Stimulated activated CD4-positive, alpha-beta T cell treated with anti-CD3 and anti-CD28 coated beads, TNF-alpha, amount 100 ng/mL, for 1 hour (primary cell): ENCODE data around the gene NFIX.
"Not testable (repeated sequence)": the region's sequence is repeated elsewhere in the genome, so short reads cannot be mapped to it uniquely, and the experiment has no call there.

Experiments used
- DNase-seq, 3 donors: peaks; one replicate each; pipeline ENCODE4 v3.0.0-alpha.2; 2020; ENCODE audit warnings: low read depth in 3 of 3, low spot score in 1 of 3

The NFIX gene

GRCh38 chr19:12994701-12995595 lies at the start of gene NFIX:
TSS of gene NFIX (plus strand) at chr19:12995475. CDS start at chr19:12995838, 363 bp downstream.
- DNase-seq: peak in 2 of 3 donors; percentile 37 to 56

- DNase-seq: peak; percentile 92 to 98 (median 96)
Measured at GRCh38 chr19:12945479-12946091, 49.7 kb upstream of the NFIX start, which contains the start of gene RAD23A. TSS of gene RAD23A (plus strand) at chr19:12945862. CDS start at chr19:12945949, 87 bp downstream.

GRCh38 chr19:12946092-12946721 lies 49.1 kb upstream of the NFIX start:
- DNase-seq: peak in 1 of 3 donors; percentile 42

- DNase-seq: no peak
Measured at GRCh38 chr19:12946731-12947496, 48.4 kb upstream of the NFIX start.

- DNase-seq: no peak
Measured at GRCh38 chr19:12947702-12948611, 47.3 kb upstream of the NFIX start.

- no peak for DNase-seq
Measured at GRCh38 chr19:12948612-12949362, 46.5 kb upstream of the NFIX start.

GRCh38 chr19:12949363-12950283 lies 45.7 kb upstream of the NFIX start:
- DNase-seq: no peak

- DNase-seq: not testable (repeated sequence)
Measured at GRCh38 chr19:12952050-12952449, 43.2 kb upstream of the NFIX start.

- no peak for DNase-seq
Measured at GRCh38 chr19:12952488-12953137, 42.7 kb upstream of the NFIX start.

- no peak for DNase-seq
Measured at GRCh38 chr19:12953138-12953798, 42.0 kb upstream of the NFIX start.

GRCh38 chr19:12953799-12954611 lies 41.3 kb upstream of the NFIX start:
- no peak for DNase-seq

GRCh38 chr19:12954612-12954962 lies 40.7 kb upstream of the NFIX start:
- DNase-seq: no peak

- DNase-seq: not testable (repeated sequence)
Measured at GRCh38 chr19:12955575-12955974, 39.7 kb upstream of the NFIX start.

GRCh38 chr19:12955996-12956395 lies 39.3 kb upstream of the NFIX start:
- no peak for DNase-seq

- peak; percentile 54 to 75 (median 55) for DNase-seq
Measured at GRCh38 chr19:12956446-12957388, 38.6 kb upstream of the NFIX start, which contains the start of gene GADD45GIP1. TSS of gene GADD45GIP1 (minus strand) at chr19:12957223. CDS start at chr19:12957212, 11 bp downstream.
